GM12892 (cell line): Measurements from ENCODE around the gene MMS22L.

ENCODE experiments used
- POLR2A ChIP-seq: IDR thresholded peaks from 2 replicates; pipeline ENCODE4 v1.6.1; 2011; ENCODE audit warnings: low read depth, low read length, control low read depth
- POLR2AphosphoS5 ChIP-seq: IDR thresholded peaks from 2 replicates; pipeline ENCODE4 v1.6.1; 2011; ENCODE audit warnings: low read depth, low read length, control low read depth
- TAF1 ChIP-seq: IDR thresholded peaks from 2 replicates; pipeline ENCODE4 v1.6.1; 2011; ENCODE audit warnings: low read depth, mild to moderate bottlenecking, control low read depth, low read length, borderline replicate concordance

GRCh38 chr6:97111243-97111642 lies 171.8 kb downstream of the MMS22L start:
- TF ChIP-seq POLR2AphosphoS5, result no peak
- TF ChIP-seq POLR2A, result no peak
- no peak for TF ChIP-seq TAF1
